SU-DHL-6 (cell line): ENCODE measurements around the gene CD274.

Experiments
- H2AFZ ChIP-seq: fragments of 200-600 bp; sonication (generic); 2 replicates; pipeline ENCODE4 v1.6.1; 2014; ENCODE audit warnings: low read depth, mild to moderate bottlenecking, moderate library complexity, mixed read lengths, antibody characterized with exemption, low read length; ENCODE audit not compliant: severe bottlenecking
- H3F3A ChIP-seq: fragments of 200-600 bp; shearing (Covaris generic); 2 replicates; pipeline ENCODE4 v1.6.0; 2016; ENCODE audit warnings: antibody characterized with exemption, mild to moderate bottlenecking; ENCODE audit not compliant: insufficient read depth
- H3K27ac ChIP-seq: fragments of 200-600 bp; sonication (generic); 2 replicates; pipeline ENCODE4 v1.5.1; 2016; ENCODE audit warnings: low read depth, mild to moderate bottlenecking, low read length, moderate library complexity, mixed read lengths
- H3K27me3 ChIP-seq: fragments of 200-600 bp; sonication (generic), shearing (Covaris generic); 2 replicates; pipeline ENCODE4 v1.6.0; 2014; ENCODE audit warnings: mild to moderate bottlenecking, low read length
- H3K36me3 ChIP-seq: fragments of 200-600 bp; sonication (generic); 2 replicates; pipeline ENCODE4 v1.6.1; 2014; ENCODE audit warnings: mild to moderate bottlenecking, low read length, mixed read lengths
- H3K4me2 ChIP-seq: fragments of 300-600, 200-600 bp; shearing (Covaris generic), sonication (generic); 2 replicates; pipeline ENCODE4 v1.6.0; 2014; ENCODE audit warnings: low read length, low read depth, mild to moderate bottlenecking; ENCODE audit not compliant: poor library complexity, severe bottlenecking
- H3K4me3 ChIP-seq: fragments of 200-600 bp; sonication (generic); 2 replicates; pipeline ENCODE4 v1.5.1; 2014; ENCODE audit warnings: antibody characterized with exemption, low read length, mild to moderate bottlenecking, mixed read lengths; ENCODE audit not compliant: insufficient read depth, poor library complexity, severe bottlenecking
- H3K79me2 ChIP-seq: fragments of 200-600 bp; sonication (generic); 2 replicates; pipeline ENCODE4 v1.6.1; 2014; ENCODE audit warnings: mild to moderate bottlenecking, low read length, moderate library complexity; ENCODE audit not compliant: insufficient read depth
- H3K9ac ChIP-seq: fragments of 200-600 bp; sonication (generic); 2 replicates; pipeline ENCODE4 v1.7.0; 2014; ENCODE audit warnings: mild to moderate bottlenecking, low read length
- H3K9me2 ChIP-seq: fragments of 200-600 bp; sonication (generic); replicated peaks from 2 replicates; pipeline ENCODE4 v1.6.1; 2014; ENCODE audit warnings: low read length; ENCODE audit not compliant: insufficient read depth
- H3K9me3 ChIP-seq: fragments of 200-600 bp; sonication (generic); 2 replicates; pipeline ENCODE4 v1.6.1; 2014; ENCODE audit warnings: low read length, mixed read lengths; ENCODE audit not compliant: insufficient read depth
- H4K20me1 ChIP-seq: fragments of 200-600 bp; sonication (generic); 2 replicates; pipeline ENCODE4 v1.6.1; 2014; ENCODE audit warnings: low read depth, mild to moderate bottlenecking, antibody characterized with exemption, low read length, moderate library complexity, mixed read lengths
- EZH2phosphoT487 ChIP-seq: fragments of 200-600 bp; sonication (generic), shearing (Covaris generic); conservative IDR thresholded peaks from 2 replicates; pipeline ENCODE4 v1.6.1; 2018; ENCODE audit warnings: mild to moderate bottlenecking, antibody characterized with exemption, low read length, moderate library complexity, mixed read lengths
- TF ChIP-seq, protein P1 (sequence below): fragments of 200-600 bp; sonication (generic); IDR thresholded peaks from one replicate; pipeline ENCODE4 v1.5.1; 2017; ENCODE audit warnings: antibody characterized with exemption, mild to moderate bottlenecking, low read length, moderate library complexity; ENCODE audit not compliant: insufficient read depth, poor library complexity, severe bottlenecking

Gene CD274

DNA sequence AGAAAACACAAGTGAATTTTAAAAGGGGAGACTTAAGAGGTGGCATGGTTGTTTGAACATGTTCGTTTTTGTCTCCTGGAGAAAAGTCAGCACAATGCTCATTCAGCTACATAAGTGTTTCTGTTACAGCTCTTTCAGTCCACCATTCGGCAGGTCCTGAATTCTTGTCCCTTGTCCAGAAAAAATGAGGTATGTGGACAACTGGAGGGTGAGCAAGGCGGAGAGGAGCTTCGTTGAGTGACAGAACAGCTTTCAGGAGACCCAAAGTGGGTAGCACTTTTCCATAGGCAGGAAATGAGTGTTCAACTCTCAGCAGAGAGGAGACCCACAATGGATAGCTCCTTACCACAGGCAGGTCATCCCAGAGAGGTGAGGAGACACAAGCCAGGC lies 64.9 kb downstream of the CD274 start:
- Histone ChIP-seq H3K4me3 (no peak overlapping the region), H3K9me3 (no peaks in the 10 kb centered on the region), H3F3A (no peaks in the 10 kb centered on the region), H3K9ac (no peak overlapping the region), H3K27ac (no peak overlapping the region), H3K79me2 (no peaks in the 10 kb centered on the region), H3K4me2 (no peak overlapping the region), H3K36me3 (no peaks in the 10 kb centered on the region), H3K27me3 (no peaks in the 10 kb centered on the region), H2AFZ (no peak overlapping the region), H3K9me2 (no peaks in the 10 kb centered on the region), H4K20me1 (no peaks in the 10 kb centered on the region)
- TF ChIP-seq, protein P1, sequence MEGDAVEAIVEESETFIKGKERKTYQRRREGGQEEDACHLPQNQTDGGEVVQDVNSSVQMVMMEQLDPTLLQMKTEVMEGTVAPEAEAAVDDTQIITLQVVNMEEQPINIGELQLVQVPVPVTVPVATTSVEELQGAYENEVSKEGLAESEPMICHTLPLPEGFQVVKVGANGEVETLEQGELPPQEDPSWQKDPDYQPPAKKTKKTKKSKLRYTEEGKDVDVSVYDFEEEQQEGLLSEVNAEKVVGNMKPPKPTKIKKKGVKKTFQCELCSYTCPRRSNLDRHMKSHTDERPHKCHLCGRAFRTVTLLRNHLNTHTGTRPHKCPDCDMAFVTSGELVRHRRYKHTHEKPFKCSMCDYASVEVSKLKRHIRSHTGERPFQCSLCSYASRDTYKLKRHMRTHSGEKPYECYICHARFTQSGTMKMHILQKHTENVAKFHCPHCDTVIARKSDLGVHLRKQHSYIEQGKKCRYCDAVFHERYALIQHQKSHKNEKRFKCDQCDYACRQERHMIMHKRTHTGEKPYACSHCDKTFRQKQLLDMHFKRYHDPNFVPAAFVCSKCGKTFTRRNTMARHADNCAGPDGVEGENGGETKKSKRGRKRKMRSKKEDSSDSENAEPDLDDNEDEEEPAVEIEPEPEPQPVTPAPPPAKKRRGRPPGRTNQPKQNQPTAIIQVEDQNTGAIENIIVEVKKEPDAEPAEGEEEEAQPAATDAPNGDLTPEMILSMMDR: no peak
- TF ChIP-seq EZH2phosphoT487: no peak

DNA sequence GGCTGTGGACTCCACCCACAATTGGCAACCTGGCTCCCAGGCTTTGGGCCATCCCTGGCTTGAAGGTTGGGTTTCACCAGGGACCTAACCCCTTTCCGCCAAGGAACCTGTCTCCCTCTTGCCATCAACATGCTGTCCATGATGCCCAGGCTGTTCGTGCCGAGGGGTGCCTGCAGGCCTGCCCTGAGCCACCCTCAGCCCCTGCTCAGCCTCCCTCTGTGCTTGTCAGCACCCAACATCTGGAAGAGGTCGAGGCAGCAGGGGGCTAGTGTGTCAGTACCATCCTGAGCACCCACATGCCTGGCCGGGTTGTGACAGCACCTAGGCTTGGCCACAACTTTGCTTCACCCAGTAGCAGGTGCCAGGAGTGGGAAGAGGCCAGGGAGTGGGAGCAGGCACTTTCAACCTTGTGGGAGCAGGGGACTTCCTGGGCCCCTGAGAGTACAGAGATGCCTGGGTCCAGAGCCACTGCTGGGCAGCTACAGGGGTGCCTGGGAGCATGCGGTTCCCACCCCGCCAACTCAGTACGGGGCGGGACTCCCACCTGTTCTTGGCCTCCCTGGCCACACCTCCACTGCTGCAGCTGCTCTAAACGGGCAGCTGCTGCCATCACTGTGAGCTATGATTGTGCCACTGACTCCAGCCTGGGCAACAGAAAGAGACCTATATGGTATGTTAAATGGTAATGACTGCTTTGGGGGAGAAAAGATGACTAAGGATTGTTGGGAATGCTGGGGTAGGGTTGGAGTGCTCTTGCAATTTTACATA lies 66.3 kb downstream of the CD274 start:
- Histone ChIP-seq H4K20me1 (no peaks in the 10 kb centered on the region), H3K9me3 (no peaks in the 10 kb centered on the region), H3K36me3 (no peaks in the 10 kb centered on the region), H3K9me2 (no peaks in the 10 kb centered on the region), H3K9ac (no peak overlapping the region), H3K27ac (no peak overlapping the region), H3F3A (no peaks in the 10 kb centered on the region), H3K79me2 (no peaks in the 10 kb centered on the region), H3K4me3 (no peak overlapping the region), H2AFZ (no peak overlapping the region), H3K27me3 (no peaks in the 10 kb centered on the region), H3K4me2 (no peak overlapping the region)
- TF ChIP-seq EZH2phosphoT487: no peak
- TF ChIP-seq, protein P1: no peak

DNA sequence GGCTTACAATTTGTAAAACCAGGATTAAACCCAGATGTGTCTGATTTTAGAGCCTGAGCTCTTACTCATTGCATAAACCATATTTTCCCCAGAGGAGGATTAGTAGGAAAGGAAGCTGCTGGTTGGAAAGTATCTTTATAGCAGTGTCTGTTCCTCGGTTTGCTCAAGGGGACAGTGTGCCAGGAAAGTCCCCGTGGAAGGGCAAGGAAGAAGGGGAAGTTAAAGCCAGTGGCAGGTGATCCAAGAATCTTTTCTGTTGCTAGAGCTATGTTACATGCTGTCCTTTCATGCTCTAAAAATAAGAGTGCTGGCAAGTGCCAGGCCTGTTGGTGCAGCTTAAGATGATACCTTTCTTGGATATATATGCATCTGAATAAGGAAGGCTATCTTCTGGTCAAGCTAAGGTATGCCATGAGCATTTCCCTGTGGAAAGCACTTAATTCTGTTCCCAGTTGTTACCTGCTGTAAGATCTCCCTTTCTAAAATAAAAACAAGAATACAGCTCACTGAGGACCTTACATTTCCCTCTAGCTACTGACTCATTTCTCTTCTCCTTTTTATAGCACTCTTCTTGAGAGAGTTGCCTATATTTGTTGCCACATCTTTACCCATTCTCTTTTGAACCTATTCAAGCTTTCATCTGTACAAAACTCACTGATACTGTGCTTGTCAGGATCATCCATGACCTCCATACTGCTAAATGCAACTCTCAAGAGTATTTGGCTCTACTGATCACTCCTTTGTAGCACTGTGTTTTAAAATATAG lies 68.0 kb downstream of the CD274 start:
- no peaks in the 10 kb centered on the region for H3K79me2 ChIP-seq
- TF ChIP-seq, protein P1: no peak
- TF ChIP-seq EZH2phosphoT487: no peak
- H3F3A ChIP-seq: no peaks in the 10 kb centered on the region
- H3K36me3 ChIP-seq: no peaks in the 10 kb centered on the region
- no peaks in the 10 kb centered on the region for H4K20me1 ChIP-seq
- H3K27me3 ChIP-seq: no peaks in the 10 kb centered on the region
- H3K4me2 ChIP-seq: no peak overlapping the region
- H3K9me3 ChIP-seq: no peaks in the 10 kb centered on the region
- H3K9me2 ChIP-seq: no peaks in the 10 kb centered on the region
- no peak overlapping the region for H3K4me3 ChIP-seq
- no peak overlapping the region for H3K9ac ChIP-seq
- H2AFZ ChIP-seq: no peak overlapping the region
- no peak overlapping the region for H3K27ac ChIP-seq
